ENCODE results near the gene GPHN.
"Not testable (repeated sequence)": the region's sequence is repeated elsewhere in the genome, so short reads cannot be mapped to it uniquely, and the experiment has no call there.

Gene GPHN

GRCh38 chr14:66641861-66642635 lies 134.1 kb downstream of the GPHN start:
- no peak overlapping the region for H3K4me3 ChIP-seq (ENCODE audit: low read length)
- DNase-seq (ENCODE audit: low read depth, low spot score): no peak

- no peak overlapping the region for H3K4me3 ChIP-seq (ENCODE audit: low read length)
- DNase-seq (ENCODE audit: low read depth, low spot score): no peak
Measured at GRCh38 chr14:66643344-66643743, 135.4 kb downstream of the GPHN start.

GRCh38 chr14:66645716-66646115 lies 137.8 kb downstream of the GPHN start:
- no peak for DNase-seq (ENCODE audit: low read depth, low spot score)
- no peak overlapping the region for H3K4me3 ChIP-seq (ENCODE audit: low read length)

GRCh38 chr14:66649498-66649897 lies 141.6 kb downstream of the GPHN start:
- DNase-seq (ENCODE audit: low read depth, low spot score): peak; percentile 79
- H3K4me3 ChIP-seq (ENCODE audit: low read length): no peak overlapping the region

GRCh38 chr14:66650491-66650911 lies 142.6 kb downstream of the GPHN start:
- DNase-seq (ENCODE audit: low read depth, low spot score): no peak
- no peak overlapping the region for H3K4me3 ChIP-seq (ENCODE audit: low read length)

GRCh38 chr14:66651536-66652220 lies 143.7 kb downstream of the GPHN start:
- no peak overlapping the region for H3K4me3 ChIP-seq (ENCODE audit: low read length)

GRCh38 chr14:66652525-66653106 lies 144.7 kb downstream of the GPHN start:
- H3K4me3 ChIP-seq (ENCODE audit: low read length): no peak overlapping the region
- DNase-seq (ENCODE audit: low read depth, low spot score): no peak

More at GRCh38 chr14:66651536-66652220, 143.7 kb downstream of the GPHN start:
- no peak for DNase-seq (ENCODE audit: low read depth, low spot score)

GRCh38 chr14:66657780-66658179 lies 149.8 kb downstream of the GPHN start:
- no peak for DNase-seq (ENCODE audit: low read depth, low spot score)
- no peak overlapping the region for H3K4me3 ChIP-seq (ENCODE audit: low read length)

GRCh38 chr14:66662374-66662773 lies 154.4 kb downstream of the GPHN start:
- no peak for DNase-seq (ENCODE audit: low read depth, low spot score)

GRCh38 chr14:66677780-66678179 lies 169.8 kb downstream of the GPHN start:
- H3K4me3 ChIP-seq (ENCODE audit: low read length): no peak overlapping the region
- DNase-seq (ENCODE audit: low read depth, low spot score): no peak

More at GRCh38 chr14:66662374-66662773, 154.4 kb downstream of the GPHN start:
- no peak overlapping the region for H3K4me3 ChIP-seq (ENCODE audit: low read length)

- no peak for DNase-seq (ENCODE audit: low read depth, low spot score)
- H3K4me3 ChIP-seq (ENCODE audit: low read length): no peak overlapping the region
Measured at GRCh38 chr14:66680216-66680615, 172.3 kb downstream of the GPHN start.

- no peak for DNase-seq (ENCODE audit: low read depth, low spot score)
- H3K4me3 ChIP-seq (ENCODE audit: low read length): no peak overlapping the region
Measured at GRCh38 chr14:66696326-66696725, 188.4 kb downstream of the GPHN start.

- no peak for DNase-seq (ENCODE audit: low read depth, low spot score)
- H3K4me3 ChIP-seq (ENCODE audit: low read length): no peak overlapping the region
Measured at GRCh38 chr14:66698503-66698902, 190.6 kb downstream of the GPHN start.

- DNase-seq (ENCODE audit: low read depth, low spot score): no peak
Measured at GRCh38 chr14:66701813-66702212, 193.9 kb downstream of the GPHN start.

GRCh38 chr14:66708267-66708666 lies 200.3 kb downstream of the GPHN start:
- no peak overlapping the region for H3K4me3 ChIP-seq (ENCODE audit: low read length)
- DNase-seq (ENCODE audit: low read depth, low spot score): no peak

More at GRCh38 chr14:66701813-66702212, 193.9 kb downstream of the GPHN start:
- H3K4me3 ChIP-seq (ENCODE audit: low read length): no peak overlapping the region

GRCh38 chr14:66709291-66709690 lies 201.3 kb downstream of the GPHN start:
- DNase-seq (ENCODE audit: low read depth, low spot score): no peak
- no peak overlapping the region for H3K4me3 ChIP-seq (ENCODE audit: low read length)

- DNase-seq (ENCODE audit: low read depth, low spot score): peak; percentile 72
- H3K4me3 ChIP-seq (ENCODE audit: low read length): not testable (repeated sequence)
Measured at GRCh38 chr14:66714291-66714690, 206.3 kb downstream of the GPHN start.

- DNase-seq (ENCODE audit: low read depth, low spot score): peak; percentile 44
- H3K4me3 ChIP-seq (ENCODE audit: low read length): not testable (repeated sequence)
Measured at GRCh38 chr14:66715313-66715712, 207.4 kb downstream of the GPHN start.

- no peak for DNase-seq (ENCODE audit: low read depth, low spot score)
- H3K4me3 ChIP-seq (ENCODE audit: low read length): no peak overlapping the region
Measured at GRCh38 chr14:66716227-66716626, 208.3 kb downstream of the GPHN start.

- DNase-seq (ENCODE audit: low read depth, low spot score): no peak
- no peak overlapping the region for H3K4me3 ChIP-seq (ENCODE audit: low read length)
Measured at GRCh38 chr14:66717561-66718140, 209.7 kb downstream of the GPHN start.

Measured in Jurkat, Clone E6-1 (cell line).